AML-193 (cell line): ENCODE results near the gene TTC6.

Experiments used
- DNase-seq, 2 experiments: peaks; one replicate each; lab custom pipeline; 2025; lab: John Stamatoyannopoulos, UW

The TTC6 gene

GRCh38 chr14:37597914-37598746, 2.7 kb downstream of the TTC6 start:
- DNase-seq: no peak

- DNase-seq: no peak
Measured at GRCh38 chr14:37598747-37599506, 3.5 kb downstream of the TTC6 start.

GRCh38 chr14:37599507-37600368, 4.3 kb downstream of the TTC6 start:
- no peak for DNase-seq

GRCh38 chr14:37600880-37601741, 5.7 kb downstream of the TTC6 start:
- DNase-seq: no peak

- no peak for DNase-seq
Measured at GRCh38 chr14:37601865-37602264, 6.4 kb downstream of the TTC6 start.

GRCh38 chr14:37602605-37603453, 7.4 kb downstream of the TTC6 start:
- no peak for DNase-seq

GRCh38 chr14:37603688-37604251, 8.3 kb downstream of the TTC6 start:
- no peak for DNase-seq

GRCh38 chr14:37606678-37607077, 11.2 kb downstream of the TTC6 start:
- no peak for DNase-seq

GRCh38 chr14:37608649-37609048, 13.2 kb downstream of the TTC6 start:
- DNase-seq: no peak

GRCh38 chr14:37610945-37611523, 15.6 kb downstream of the TTC6 start:
- no peak for DNase-seq

GRCh38 chr14:37615582-37616289, 20.3 kb downstream of the TTC6 start:
- DNase-seq: no peak

GRCh38 chr14:37616853-37617252, 21.4 kb downstream of the TTC6 start:
- no peak for DNase-seq

GRCh38 chr14:37617864-37618365, 22.5 kb downstream of the TTC6 start:
- no peak for DNase-seq

- DNase-seq: no peak
Measured at GRCh38 chr14:37618498-37619028, 23.1 kb downstream of the TTC6 start.

GRCh38 chr14:37620856-37621255, 25.4 kb downstream of the TTC6 start:
- no peak for DNase-seq

- no peak for DNase-seq
Measured at GRCh38 chr14:37622231-37622923, 26.9 kb downstream of the TTC6 start.

- DNase-seq: no peak
Measured at GRCh38 chr14:37623426-37623951, 28.1 kb downstream of the TTC6 start.

- DNase-seq: no peak
Measured at GRCh38 chr14:37623971-37624370, 28.5 kb downstream of the TTC6 start.
